PC-9 (cell line): ENCODE results near the gene DOCK2. TPM values are rescaled to one million over a fixed set of nuclear protein-coding genes. Genes with fewer than 3 reads are reported as not detected.

ENCODE experiments used
- BruUV-seq: library from RNA; stranded (reverse); fragments of 400-500 nt; replicated peaks from 2 replicates; lab custom pipeline; 2021; lab: Mats Ljungman, UMichigan
- CTCF ChIA-PET: fragments of 300-600 bp; sonication (Branson Sonifier 250); formaldehyde crosslinking; loops from one replicate; lab custom pipeline; 2022; ENCODE audit warnings: antibody characterized with exemption; lab: Charles Lee
- POLR2A ChIA-PET: fragments of 300-600 bp; sonication (Branson Sonifier 250); formaldehyde crosslinking; loops from one replicate; lab custom pipeline; 2022; ENCODE audit warnings: antibody characterized with exemption; ENCODE audit not compliant: unreplicated experiment; lab: Charles Lee
- DNase-seq, 2 experiments: peaks; one replicate each; pipeline versions ENCODE4 v3.0.0 to v3.0.0-alpha.2; 2015 to 2022; ENCODE audit warnings: mixed read lengths in 1 of 2
- H2AFZ ChIP-seq: fragments of 200-600 bp; sonication (generic); 2 replicates; pipeline ENCODE4 v1.8.1; 2017; ENCODE audit warnings: antibody characterized with exemption
- H3F3A ChIP-seq: fragments of 200-600 bp; sonication (generic); 2 replicates; pipeline ENCODE4 v1.8.1; 2017; ENCODE audit warnings: antibody characterized with exemption, mild to moderate bottlenecking, low read depth; ENCODE audit not compliant: insufficient read depth
- H3K27ac ChIP-seq: fragments of 200-600 bp; sonication (generic); 2 replicates; pipeline ENCODE4 v1.6.1; 2016; ENCODE audit warnings: mixed run types
- H3K27me3 ChIP-seq: fragments of 200-600 bp; sonication (generic); 2 replicates; pipeline ENCODE4 v1.6.1; 2016; ENCODE audit warnings: low read depth, mixed run types; ENCODE audit not compliant: insufficient read depth
- H3K36me3 ChIP-seq: fragments of 200-600 bp; sonication (generic); 2 replicates; pipeline ENCODE4 v1.6.1; 2016; ENCODE audit warnings: low read depth, mixed run types
- H3K4me1 ChIP-seq: fragments of 200-600 bp; sonication (generic); replicated peaks from 2 replicates; pipeline ENCODE4 v1.6.1; 2016; ENCODE audit warnings: mixed run types; ENCODE audit not compliant: insufficient read depth
- H3K4me2 ChIP-seq: fragments of 200-600 bp; sonication (generic); 2 replicates; pipeline ENCODE4 v1.6.1; 2017; ENCODE audit warnings: mixed run types
- H3K4me3 ChIP-seq: fragments of 200-600 bp; sonication (generic); 2 replicates; pipeline ENCODE4 v1.6.1; 2016; ENCODE audit warnings: mixed run types
- H3K79me2 ChIP-seq: fragments of 200-600 bp; sonication (generic); 2 replicates; pipeline ENCODE4 v1.6.1; 2017; ENCODE audit warnings: low read depth, mixed run types
- H3K9me2 ChIP-seq: fragments of 200-600 bp; sonication (generic); 2 replicates; pipeline ENCODE4 v1.8.1; 2017; ENCODE audit warnings: mild to moderate bottlenecking; ENCODE audit not compliant: insufficient read depth
- H3K9me3 ChIP-seq: fragments of 200-600 bp; sonication (generic); 2 replicates; pipeline ENCODE4 v1.8.1; 2016; ENCODE audit warnings: low read depth; ENCODE audit not compliant: insufficient read depth
- H4K20me1 ChIP-seq: fragments of 200-600 bp; sonication (generic); 2 replicates; pipeline ENCODE4 v1.8.1; 2017; ENCODE audit not compliant: insufficient read depth
- CTCF ChIP-seq: fragments of 200-600 bp; sonication (generic); conservative IDR thresholded peaks from 2 replicates; pipeline ENCODE4 v1.6.1; 2017; ENCODE audit warnings: mixed run types, antibody characterized with exemption, mild to moderate bottlenecking, moderate library complexity
- EZH2 ChIP-seq: fragments of 200-600 bp; sonication (generic); IDR thresholded peaks from 2 replicates; pipeline ENCODE4 v1.8.0; 2017; ENCODE audit warnings: antibody characterized with exemption, low read depth
- intact Hi-C: fragments of 100-400 bp; cut with micrococcal nuclease; formaldehyde crosslinking; loops from one replicate; pipeline ENCODE4 v1.10.0; 2022; ENCODE audit not compliant: unreplicated experiment
- total RNA-seq: library from RNA; stranded (reverse); gene quantifications from 2 replicates; pipeline ENCODE4 v1.2.3, GENCODE V29; 2021

The DOCK2 gene
- total RNA-seq, 1 experiment from 2014 or later, result 0.41 TPM

DNA sequence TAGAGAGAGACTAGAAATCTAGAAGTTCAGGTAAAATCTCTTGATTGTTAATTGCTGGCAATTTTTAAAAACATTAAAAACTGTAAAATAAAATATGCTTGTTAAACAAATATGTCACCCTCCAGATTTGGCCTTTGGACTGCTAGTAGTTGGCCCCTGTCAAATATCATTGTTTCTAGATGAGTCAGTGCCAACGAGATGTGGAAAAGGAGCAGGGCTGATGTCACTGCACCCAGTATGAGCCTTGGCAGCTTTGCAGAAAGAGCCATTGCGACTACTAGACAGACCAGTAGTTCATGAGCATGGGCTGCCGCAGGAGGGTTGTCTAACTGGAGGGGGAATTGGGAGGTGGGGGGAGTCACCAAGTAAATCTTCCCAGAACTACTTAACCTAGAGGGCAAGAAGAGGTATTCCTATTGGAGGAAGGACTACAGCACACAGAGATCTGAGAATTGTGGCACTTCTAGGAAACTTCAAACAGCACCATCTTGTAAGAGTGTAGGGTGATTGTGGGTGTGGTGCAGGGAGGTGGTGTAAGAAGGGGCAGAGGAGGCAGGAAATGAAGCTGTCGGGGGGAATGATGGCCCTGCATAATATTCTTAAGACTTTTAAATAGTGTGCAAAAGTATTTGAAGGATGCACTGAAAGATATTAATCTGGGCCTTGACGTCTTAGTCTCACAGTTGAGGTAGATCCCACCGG lies 7.1 kb upstream of the DOCK2 start:
- TF ChIP-seq CTCF (no peak), EZH2 (no peak)
- Histone ChIP-seq H2AFZ (no peak overlapping the region), H3K4me2 (peak overlapping the region; percentile 6; the same call in 1 of the 2 replicates), H3K4me3 (no peak overlapping the region), H3K9me2 (no peaks in the 10 kb centered on the region), H3K36me3 (no peaks in the 10 kb centered on the region), H3K79me2 (no peaks in the 10 kb centered on the region), H3K27ac (no peak overlapping the region), H3K27me3 (no peaks in the 10 kb centered on the region), H3F3A (no peaks in the 10 kb centered on the region), H3K9me3 (no peaks in the 10 kb centered on the region), H3K4me1 (peaks cover 9% of the 10 kb centered on the region; the same call in 1 of the 2 replicates), H4K20me1 (no peaks in the 10 kb centered on the region)
- ChIA-PET CTCF (no interaction called here), POLR2A (no interaction called here)
- intact Hi-C loops, result no loop called here
- peak; percentile 17 to 56 for DNase-seq
- BruUV-seq, result no TSS peak

- no peak for DNase-seq
- H3K9me3 ChIP-seq, result no peaks in the 10 kb centered on the region
- no peak overlapping the region for H3K4me2 ChIP-seq
- no peaks in the 10 kb centered on the region for H3K9me2 ChIP-seq
- no peaks in the 10 kb centered on the region for H3K27me3 ChIP-seq
- ChIA-PET POLR2A (interaction anchor here (0.7 kb wide), 1 partner anchor 1048 kb away, joined by 3 read pairs; no protein-coding TSS in a partner anchor), CTCF (no interaction called here)
- no peaks in the 10 kb centered on the region for H4K20me1 ChIP-seq
- H3K4me3 ChIP-seq, result no peak overlapping the region
- H2AFZ ChIP-seq, result no peak overlapping the region
- no peaks in the 10 kb centered on the region for H3K36me3 ChIP-seq
- H3K79me2 ChIP-seq, result no peaks in the 10 kb centered on the region
- intact Hi-C loops, result no loop called here
- no peaks in the 10 kb centered on the region for H3F3A ChIP-seq
- peaks cover 9% of the 10 kb centered on the region; the same call in 1 of the 2 replicates for H3K4me1 ChIP-seq
- TF ChIP-seq CTCF, result no peak
- no peak for TF ChIP-seq EZH2
- no TSS peak for BruUV-seq
- no peak overlapping the region for H3K27ac ChIP-seq
Observed at GRCh38 chr5:169631360-169631759, 5.7 kb upstream of the DOCK2 start.

- H3K4me2 ChIP-seq, result no peak overlapping the region
- H3K9me2 ChIP-seq, result no peaks in the 10 kb centered on the region
- no peaks in the 10 kb centered on the region for H3K79me2 ChIP-seq
- H4K20me1 ChIP-seq, result no peaks in the 10 kb centered on the region
- no peak overlapping the region for H3K4me3 ChIP-seq
- H3K27ac ChIP-seq, result no peak overlapping the region
- ChIA-PET CTCF (no interaction called here), POLR2A (no interaction called here)
- no peaks in the 10 kb centered on the region for H3K9me3 ChIP-seq
- TF ChIP-seq EZH2, result no peak
- no peak for TF ChIP-seq CTCF
- H2AFZ ChIP-seq, result no peak overlapping the region
- H3K36me3 ChIP-seq, result no peaks in the 10 kb centered on the region
- intact Hi-C loops, result no loop called here
- H3F3A ChIP-seq, result no peaks in the 10 kb centered on the region
- no peak for DNase-seq
- no TSS peak for BruUV-seq
- H3K27me3 ChIP-seq, result no peaks in the 10 kb centered on the region
- peaks cover 9% of the 10 kb centered on the region; the same call in 1 of the 2 replicates for H3K4me1 ChIP-seq
Observed at GRCh38 chr5:169632946-169633345, 4.1 kb upstream of the DOCK2 start.
